Smooth muscle cell (in vitro differentiated cells): Measurements from ENCODE around the gene COL23A1. TPM values are rescaled to one million over a fixed set of nuclear protein-coding genes. Genes with fewer than 3 reads are reported as not detected.

Source experiments
- DNase-seq: peaks from one replicate; lab custom pipeline; 2025; ENCODE audit not compliant: unreplicated experiment; lab: John Stamatoyannopoulos, UW
- H2AFZ ChIP-seq: fragments of 200-600 bp; sonication (generic); 2 replicates; pipeline ENCODE4 v1.6.0; 2016; ENCODE audit warnings: antibody characterized with exemption, low read depth, mild to moderate bottlenecking
- H3F3A ChIP-seq: fragments of 200-600 bp; sonication (generic); 2 replicates; pipeline ENCODE4 v1.6.0; 2017; ENCODE audit warnings: antibody characterized with exemption, low read depth
- H3K27ac ChIP-seq: fragments of 200-600 bp; sonication (generic); 2 replicates; pipeline ENCODE4 v1.5.1; 2016; ENCODE audit warnings: low read depth, mild to moderate bottlenecking
- H3K27me3 ChIP-seq: fragments of 200-600 bp; sonication (generic); 2 replicates; pipeline ENCODE4 v1.6.1; 2016; ENCODE audit warnings: low read depth, mild to moderate bottlenecking
- H3K36me3 ChIP-seq: fragments of 200-600 bp; sonication (generic); 2 replicates; pipeline ENCODE4 v1.5.1; 2016; ENCODE audit warnings: low read depth
- H3K4me1 ChIP-seq: fragments of 200-600 bp; sonication (generic); 2 replicates; pipeline ENCODE4 v1.5.1; 2016; ENCODE audit warnings: low read depth
- H3K4me2 ChIP-seq: fragments of 200-600 bp; sonication (generic); 2 replicates; pipeline ENCODE4 v1.6.0; 2016; ENCODE audit warnings: mild to moderate bottlenecking
- H3K4me3 ChIP-seq: fragments of 200-600 bp; sonication (generic); 2 replicates; pipeline ENCODE4 v1.5.1; 2016; ENCODE audit warnings: mild to moderate bottlenecking
- H3K79me2 ChIP-seq: fragments of 200-600 bp; sonication (generic); 2 replicates; pipeline ENCODE4 v1.6.0; 2016; ENCODE audit warnings: low read depth, mild to moderate bottlenecking
- H3K9ac ChIP-seq: fragments of 200-600 bp; sonication (generic); 2 replicates; pipeline ENCODE4 v1.6.0; 2016; ENCODE audit warnings: low read depth
- H3K9me3 ChIP-seq: fragments of 200-600 bp; sonication (generic); replicated peaks from 2 replicates; pipeline ENCODE4 v1.5.1; 2016; ENCODE audit warnings: low read depth
- H4K20me1 ChIP-seq: fragments of 200-600 bp; sonication (generic); 2 replicates; pipeline ENCODE4 v1.6.0; 2016; ENCODE audit warnings: low read depth
- WGBS: methylation state at CpG from one replicate; pipeline ENCODE4 v1.1.7; 2016; ENCODE audit warnings: low lambda C conversion rate; 5-methylcytosine and 5-hydroxymethylcytosine counted together
- polyA plus RNA-seq: library from polyadenylated mRNA; unstranded; fragments of >200 nt; fragmentation: Nextera tagmentation; extraction: Ambion mirVana; gene quantifications from 2 replicates; pipeline ENCODE4 v1.2.1, GENCODE V29; 2016
- total RNA-seq: library from RNA; depleted of rRNA; stranded (reverse); fragments of >200 nt; gene quantifications from 2 replicates; pipeline ENCODE4 v1.2.3, GENCODE V29; 2014
- TF ChIP-seq, protein P1 (sequence below): fragments of 200-600 bp; sonication (generic); IDR thresholded peaks from 2 replicates; pipeline ENCODE4 v1.5.1; 2017; ENCODE audit warnings: borderline replicate concordance, mild to moderate bottlenecking, antibody characterized with exemption; ENCODE audit not compliant: insufficient read depth, poor library complexity, severe bottlenecking

COL23A1 gene
- total and polyA plus RNA-seq, 2 experiments from 2014 or later, result 5.3 to 27.4 TPM

DNA sequence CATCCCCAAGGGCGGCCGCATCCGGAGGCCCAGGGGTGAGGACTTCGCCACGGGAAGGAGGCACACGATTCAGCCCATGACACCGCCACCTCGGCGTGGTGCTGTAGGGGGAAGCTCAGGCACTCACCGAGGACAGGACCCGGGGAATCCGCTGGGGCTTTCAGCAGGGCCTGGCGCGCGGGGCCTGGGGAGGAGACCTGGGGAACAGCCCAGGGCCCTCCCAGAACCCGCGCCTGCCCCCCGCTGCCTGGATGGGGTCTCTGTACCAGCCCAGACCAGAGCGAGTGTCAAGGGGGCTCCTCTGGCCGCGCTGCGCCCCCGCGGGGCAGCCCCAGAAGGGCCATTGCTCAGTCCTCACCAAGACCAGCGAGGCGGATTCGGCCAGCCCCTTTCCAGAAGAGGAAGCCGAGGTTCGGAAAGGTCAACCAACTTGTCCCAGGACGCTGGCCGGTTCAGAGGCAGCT, 12.8 kb downstream of the COL23A1 start:
- DNase-seq, result no peak
- Histone ChIP-seq H3K9me3 (no peaks in the 10 kb centered on the region), H3F3A (no peaks in the 10 kb centered on the region), H3K27ac (no peak overlapping the region), H3K36me3 (no peaks in the 10 kb centered on the region), H3K4me1 (peaks cover 8% of the 10 kb centered on the region), H3K4me2 (peak overlapping the region; percentile 94), H3K27me3 (peaks cover 12% of the 10 kb centered on the region), H2AFZ (peak overlapping the region; percentile 87), H3K9ac (peak overlapping the region; percentile 28), H3K4me3 (peak overlapping the region; percentile 49), H3K79me2 (no peaks in the 10 kb centered on the region), H4K20me1 (no peaks in the 10 kb centered on the region)
- WGBS, result 27% methylated on average over 22 of the region's 31 CpGs
- TF ChIP-seq, protein P1, sequence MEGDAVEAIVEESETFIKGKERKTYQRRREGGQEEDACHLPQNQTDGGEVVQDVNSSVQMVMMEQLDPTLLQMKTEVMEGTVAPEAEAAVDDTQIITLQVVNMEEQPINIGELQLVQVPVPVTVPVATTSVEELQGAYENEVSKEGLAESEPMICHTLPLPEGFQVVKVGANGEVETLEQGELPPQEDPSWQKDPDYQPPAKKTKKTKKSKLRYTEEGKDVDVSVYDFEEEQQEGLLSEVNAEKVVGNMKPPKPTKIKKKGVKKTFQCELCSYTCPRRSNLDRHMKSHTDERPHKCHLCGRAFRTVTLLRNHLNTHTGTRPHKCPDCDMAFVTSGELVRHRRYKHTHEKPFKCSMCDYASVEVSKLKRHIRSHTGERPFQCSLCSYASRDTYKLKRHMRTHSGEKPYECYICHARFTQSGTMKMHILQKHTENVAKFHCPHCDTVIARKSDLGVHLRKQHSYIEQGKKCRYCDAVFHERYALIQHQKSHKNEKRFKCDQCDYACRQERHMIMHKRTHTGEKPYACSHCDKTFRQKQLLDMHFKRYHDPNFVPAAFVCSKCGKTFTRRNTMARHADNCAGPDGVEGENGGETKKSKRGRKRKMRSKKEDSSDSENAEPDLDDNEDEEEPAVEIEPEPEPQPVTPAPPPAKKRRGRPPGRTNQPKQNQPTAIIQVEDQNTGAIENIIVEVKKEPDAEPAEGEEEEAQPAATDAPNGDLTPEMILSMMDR, result no peak

- TF ChIP-seq, protein P1, result no peak
- Histone ChIP-seq H2AFZ (peak overlapping the region; percentile 87), H3K27me3 (peaks cover 12% of the 10 kb centered on the region), H3F3A (no peaks in the 10 kb centered on the region), H3K79me2 (no peaks in the 10 kb centered on the region), H3K4me3 (peak overlapping the region; percentile 49), H3K36me3 (no peaks in the 10 kb centered on the region), H4K20me1 (no peaks in the 10 kb centered on the region), H3K4me1 (peaks cover 8% of the 10 kb centered on the region), H3K27ac (no peak overlapping the region), H3K9me3 (no peaks in the 10 kb centered on the region), H3K4me2 (peak overlapping the region; percentile 94), H3K9ac (peak overlapping the region; percentile 28)
- WGBS, result 7% methylated on average over 43 of the region's 92 CpGs
- no peak for DNase-seq
Observed at GRCh38 chr5:178576591-178577351, 13.4 kb downstream of the COL23A1 start.

- H3K79me2 ChIP-seq, result no peaks in the 10 kb centered on the region
- H2AFZ ChIP-seq, result no peak overlapping the region
- H3K27ac ChIP-seq, result no peak overlapping the region
- H3K9ac ChIP-seq, result no peak overlapping the region
- 97% methylated on average over 7 of the region's 7 CpGs for WGBS
- no peak overlapping the region for H3K4me2 ChIP-seq
- no peaks in the 10 kb centered on the region for H3K9me3 ChIP-seq
- H3K4me3 ChIP-seq, result no peak overlapping the region
- TF ChIP-seq, protein P1, result no peak
- no peaks in the 10 kb centered on the region for H3F3A ChIP-seq
- no peak for DNase-seq
- H3K27me3 ChIP-seq, result peaks cover 12% of the 10 kb centered on the region
- H4K20me1 ChIP-seq, result no peaks in the 10 kb centered on the region
- no peaks in the 10 kb centered on the region for H3K36me3 ChIP-seq
- H3K4me1 ChIP-seq, result peaks cover 8% of the 10 kb centered on the region
Observed at GRCh38 chr5:178573216-178573615, 17.0 kb downstream of the COL23A1 start.
